Activated B cell treated with CpG ODN at 0.5 μM for 24 hours (primary cell): ENCODE measurements around the gene POLR1D. TPM values are rescaled to one million over a fixed set of nuclear protein-coding genes. Genes with fewer than 3 reads are reported as not detected.

ENCODE experiments used
- ATAC-seq: fragments of 200-7000 bp; cut with Tn5 transposase; one replicate; pipeline ENCODE4 v1.10.0; 2021; ENCODE audit warnings: low read depth, mild to moderate bottlenecking, moderate library complexity
- CTCF ChIA-PET: fragments of 350-600 bp; sonication (Branson Sonifier 250); formaldehyde crosslinking; loops from one replicate; lab custom pipeline; 2021; ENCODE audit warnings: antibody characterized with exemption; lab: Charles Lee
- POLR2A ChIA-PET: fragments of 350-600 bp; sonication (Branson Sonifier 250); formaldehyde crosslinking; loops from one replicate; lab custom pipeline; 2021; ENCODE audit warnings: antibody characterized with exemption; lab: Charles Lee
- DNase-seq: peaks from one replicate; pipeline ENCODE4 v3.0.0; 2022
- H3K27ac Mint-ChIP-seq: one replicate; pipeline ENCODE4 v1.8.0; 2020; ENCODE audit warnings: mixed read lengths
- H3K27me3 Mint-ChIP-seq: one replicate; pipeline ENCODE4 v1.8.0; 2021; ENCODE audit warnings: mixed read lengths
- H3K36me3 Mint-ChIP-seq: one replicate; pipeline ENCODE4 v1.8.0; 2021; ENCODE audit warnings: low read depth, mixed read lengths
- H3K4me1 Mint-ChIP-seq: one replicate; pipeline ENCODE4 v1.8.0; 2021; ENCODE audit warnings: mixed read lengths
- H3K4me3 Mint-ChIP-seq: one replicate; pipeline ENCODE4 v1.8.0; 2020; ENCODE audit warnings: mild to moderate bottlenecking, mixed read lengths
- H3K9me3 Mint-ChIP-seq: one replicate; pipeline ENCODE4 v1.8.0; 2020; ENCODE audit warnings: mixed read lengths
- intact Hi-C: fragments of 100-400 bp; cut with micrococcal nuclease; formaldehyde crosslinking; loops from one replicate; pipeline ENCODE4 v1.15.1; 2024
- total RNA-seq: library from RNA; stranded (reverse); gene quantifications from 2 replicates; pipeline ENCODE4 v1.2.3, GENCODE V29; 2022
- TF ChIP-seq, protein P1 (sequence below): fragments of 200-600 bp; IDR thresholded peaks from one replicate; pipeline ENCODE4 v1.8.0; 2022; ENCODE audit warnings: antibody characterized with exemption, mild to moderate bottlenecking

POLR1D gene
- total RNA-seq, 1 donor from 2014 or later = 121 TPM

DNA sequence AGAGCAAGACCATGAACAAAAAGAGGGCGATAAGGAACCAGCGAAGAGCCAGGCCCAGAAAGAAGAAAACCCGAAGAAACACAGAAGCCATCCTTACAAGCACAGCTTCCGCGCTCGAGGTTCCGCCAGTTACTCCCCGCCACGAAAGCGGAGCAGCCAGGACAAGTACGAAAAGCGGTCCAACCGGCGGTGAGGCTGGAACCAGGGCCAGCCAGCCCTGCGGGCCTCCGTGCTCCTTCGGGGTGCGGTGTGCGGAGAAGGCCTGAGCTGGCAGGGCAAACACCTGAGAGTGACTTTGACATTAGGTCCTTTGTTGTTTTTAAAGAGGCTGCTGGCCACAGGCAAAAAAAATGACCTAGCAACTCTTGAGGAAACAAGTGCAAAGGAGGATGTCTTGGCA is 44.1 kb downstream of the POLR1D start:
- ChIA-PET POLR2A (no interaction called here), CTCF (no interaction called here)
- Mint-ChIP-seq H3K4me3 (no peak overlapping the region), H3K27ac (no peak overlapping the region), H3K27me3 (no peaks in the 10 kb centered on the region), H3K36me3 (peaks cover 21% of the 10 kb centered on the region), H3K4me1 (peaks cover under 1% of the 10 kb centered on the region), H3K9me3 (no peaks in the 10 kb centered on the region)
- DNase-seq (no peak), ATAC-seq (no peak)
- TF ChIP-seq, protein P1, sequence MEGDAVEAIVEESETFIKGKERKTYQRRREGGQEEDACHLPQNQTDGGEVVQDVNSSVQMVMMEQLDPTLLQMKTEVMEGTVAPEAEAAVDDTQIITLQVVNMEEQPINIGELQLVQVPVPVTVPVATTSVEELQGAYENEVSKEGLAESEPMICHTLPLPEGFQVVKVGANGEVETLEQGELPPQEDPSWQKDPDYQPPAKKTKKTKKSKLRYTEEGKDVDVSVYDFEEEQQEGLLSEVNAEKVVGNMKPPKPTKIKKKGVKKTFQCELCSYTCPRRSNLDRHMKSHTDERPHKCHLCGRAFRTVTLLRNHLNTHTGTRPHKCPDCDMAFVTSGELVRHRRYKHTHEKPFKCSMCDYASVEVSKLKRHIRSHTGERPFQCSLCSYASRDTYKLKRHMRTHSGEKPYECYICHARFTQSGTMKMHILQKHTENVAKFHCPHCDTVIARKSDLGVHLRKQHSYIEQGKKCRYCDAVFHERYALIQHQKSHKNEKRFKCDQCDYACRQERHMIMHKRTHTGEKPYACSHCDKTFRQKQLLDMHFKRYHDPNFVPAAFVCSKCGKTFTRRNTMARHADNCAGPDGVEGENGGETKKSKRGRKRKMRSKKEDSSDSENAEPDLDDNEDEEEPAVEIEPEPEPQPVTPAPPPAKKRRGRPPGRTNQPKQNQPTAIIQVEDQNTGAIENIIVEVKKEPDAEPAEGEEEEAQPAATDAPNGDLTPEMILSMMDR = no peak
- intact Hi-C loops = no loop called here

DNA sequence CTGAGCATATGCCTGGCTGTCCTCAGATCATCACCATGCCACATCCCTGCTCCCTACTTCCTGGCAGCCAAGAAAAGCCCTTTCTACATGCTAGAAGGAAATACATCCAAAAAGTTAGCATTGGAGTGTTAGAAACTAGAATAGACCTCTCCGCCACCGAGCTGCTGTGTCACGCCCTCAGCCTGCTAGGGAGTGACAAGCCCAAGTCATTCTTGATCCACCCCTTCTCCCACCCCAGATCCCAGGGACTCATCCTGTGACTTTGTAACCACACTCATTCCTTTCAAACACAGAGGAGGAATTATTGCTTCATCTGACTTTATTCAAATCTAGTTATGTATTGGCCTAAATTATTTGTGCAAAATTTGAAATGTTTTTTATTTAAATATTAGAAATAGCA is 45.3 kb downstream of the POLR1D start:
- H3K4me3 Mint-ChIP-seq = no peak overlapping the region
- no peaks in the 10 kb centered on the region for H3K4me1 Mint-ChIP-seq
- no peaks in the 10 kb centered on the region for H3K27me3 Mint-ChIP-seq
- intact Hi-C loops = no loop called here
- H3K27ac Mint-ChIP-seq = no peak overlapping the region
- ATAC-seq = no peak
- peaks cover 21% of the 10 kb centered on the region for H3K36me3 Mint-ChIP-seq
- no peak for DNase-seq
- H3K9me3 Mint-ChIP-seq = no peaks in the 10 kb centered on the region
- POLR2A ChIA-PET = no interaction called here
- CTCF ChIA-PET = no interaction called here
- TF ChIP-seq, protein P1 = no peak

DNA sequence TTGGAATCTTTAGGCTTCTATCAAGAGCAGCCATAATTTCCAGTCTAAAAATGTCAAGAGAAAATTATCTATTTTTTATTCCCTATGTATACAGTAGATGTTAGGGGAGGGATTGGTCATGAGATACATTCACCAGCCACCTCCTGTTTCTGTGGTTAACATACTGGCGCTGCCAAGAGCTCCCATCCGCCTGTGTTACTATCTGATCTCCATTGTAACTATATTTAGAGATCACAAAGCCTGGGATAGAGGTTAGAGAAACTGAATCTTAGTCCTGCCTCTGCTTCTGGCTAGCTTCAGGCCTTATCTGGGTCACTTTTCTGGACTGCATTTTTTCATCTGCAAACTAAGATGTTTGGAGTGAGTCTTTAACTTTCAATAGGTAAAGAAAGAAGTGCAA is 46.3 kb downstream of the POLR1D start:
- CTCF ChIA-PET = no interaction called here
- Mint-ChIP-seq H3K27ac (no peak overlapping the region), H3K4me3 (no peak overlapping the region)

DNA sequence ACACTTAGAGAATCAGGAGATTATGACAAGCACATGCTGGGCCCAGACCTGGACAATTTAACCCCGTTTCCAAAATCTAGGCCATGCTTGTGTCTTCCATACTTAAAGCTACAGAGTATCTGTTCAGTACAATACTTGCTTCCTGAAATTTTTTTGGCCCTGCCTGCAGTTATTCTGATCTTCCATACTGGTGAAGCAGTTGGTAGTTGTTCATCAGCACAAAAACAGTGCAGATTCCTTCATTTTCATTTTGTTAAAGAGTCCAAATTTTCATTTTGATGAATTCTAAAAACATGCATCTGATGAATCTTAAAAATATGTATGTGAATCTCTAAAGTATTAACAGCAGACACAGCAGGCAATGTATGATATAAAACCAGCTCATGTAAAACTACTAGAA is 49.2 kb downstream of the POLR1D start:
- Mint-ChIP-seq H3K4me3 (no peak overlapping the region), H3K27me3 (no peaks in the 10 kb centered on the region), H3K27ac (no peak overlapping the region), H3K36me3 (peaks cover 9% of the 10 kb centered on the region), H3K9me3 (no peaks in the 10 kb centered on the region), H3K4me1 (no peaks in the 10 kb centered on the region)
- intact Hi-C loops = no loop called here
- ATAC-seq = no peak
- no peak for DNase-seq
- POLR2A ChIA-PET = no interaction called here
- CTCF ChIA-PET = no interaction called here
- TF ChIP-seq, protein P1 = no peak

More for the DNA sequence above, 46.3 kb downstream of the POLR1D start:
- DNase-seq (no peak), ATAC-seq (no peak)
- Mint-ChIP-seq H3K4me1 (no peaks in the 10 kb centered on the region), H3K27me3 (no peaks in the 10 kb centered on the region), H3K9me3 (no peaks in the 10 kb centered on the region), H3K36me3 (peaks cover 21% of the 10 kb centered on the region)
- TF ChIP-seq, protein P1 = no peak
- intact Hi-C loops = no loop called here
- POLR2A ChIA-PET = interaction anchor here (0.7 kb wide), 1 partner anchor 425 kb away, joined by 5 read pairs; no protein-coding TSS in a partner anchor

DNA sequence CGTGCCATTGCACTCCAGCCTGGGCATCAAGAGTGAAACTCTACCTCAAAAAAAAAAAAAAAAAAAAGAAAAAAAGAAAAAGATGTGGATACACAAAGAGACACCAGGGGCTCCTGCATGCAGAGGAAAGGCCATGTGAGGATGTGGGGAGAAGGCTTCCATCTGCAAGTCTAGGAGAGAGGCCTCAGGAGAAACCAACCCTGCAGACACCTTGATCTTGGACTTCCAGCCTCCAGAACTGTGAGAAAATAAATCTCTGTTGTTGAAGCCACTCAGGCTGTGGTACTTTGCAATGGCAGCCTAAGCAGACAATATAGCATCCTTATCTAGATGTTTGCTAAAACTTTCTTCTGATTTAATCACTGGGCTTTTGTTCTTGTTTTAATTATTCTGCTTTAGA is 50.3 kb downstream of the POLR1D start:
- no peaks in the 10 kb centered on the region for H3K9me3 Mint-ChIP-seq
- H3K4me1 Mint-ChIP-seq = no peaks in the 10 kb centered on the region
- peaks cover 3% of the 10 kb centered on the region for H3K36me3 Mint-ChIP-seq
- TF ChIP-seq, protein P1 = no peak
- DNase-seq (no peak), ATAC-seq (no peak)
- POLR2A ChIA-PET = no interaction called here
- CTCF ChIA-PET = no interaction called here
- H3K27me3 Mint-ChIP-seq = no peaks in the 10 kb centered on the region
- intact Hi-C loops = no loop called here
- no peak overlapping the region for H3K27ac Mint-ChIP-seq
- no peak overlapping the region for H3K4me3 Mint-ChIP-seq

Other genes starting within 250 kb of the POLR1D start
- gene GTF3A, start 197.3 kb upstream of the POLR1D start, total RNA-seq = 119 and 134 TPM in 2 replicates
- 39.8 and 50.1 TPM in 2 replicates for gene MTIF3, start 171.3 kb upstream of the POLR1D start, total RNA-seq
- 6.1 and 7.1 TPM in 2 replicates for gene LNX2, start 1.4 kb upstream of the POLR1D start, total RNA-seq
- not detected in 2 replicates for gene GSX1, start 170.6 kb downstream of the POLR1D start, total RNA-seq